BLaER1 treated with 17β-estradiol and CSF1 and Interleukin-3, amounts not matched to agents 10 nM and 100 nM (cell line): ENCODE measurements around the gene UBB.
"Not testable (repeated sequence)": the region's sequence is repeated elsewhere in the genome, so short reads cannot be mapped to it uniquely, and the experiment has no call there.

ENCODE experiments used
- H3K27ac ChIP-seq, 11 experiments: shearing (Covaris generic); formaldehyde crosslinking; 2 replicates each; pipeline ENCODE4 v1.8.1; 2022
- H3K27me3 ChIP-seq, 11 experiments: shearing (Covaris generic); formaldehyde crosslinking; 2 replicates each; pipeline ENCODE4 v1.8.1; 2022
- H3K36me3 ChIP-seq, 11 experiments: shearing (Covaris generic); formaldehyde crosslinking; 2 replicates each; pipeline ENCODE4 v1.8.1; 2022
- H3K4me1 ChIP-seq, 10 experiments: shearing (Covaris generic); formaldehyde crosslinking; 2 replicates each; pipeline ENCODE4 v1.8.1; 2022
- H3K4me2 ChIP-seq, 11 experiments: shearing (Covaris generic); formaldehyde crosslinking; 2 replicates each; pipeline ENCODE4 v1.8.1; 2022
- H3K4me3 ChIP-seq, 10 experiments: shearing (Covaris generic); formaldehyde crosslinking; 2 replicates each; pipeline ENCODE4 v1.8.1; 2022
- H3K9ac ChIP-seq, 11 experiments: shearing (Covaris generic); formaldehyde crosslinking; 2 replicates each; pipeline ENCODE4 v1.8.1; 2022
- H3K9me3 ChIP-seq, 11 experiments: shearing (Covaris generic); formaldehyde crosslinking; replicated peaks in 1 of 11; 2 replicates each; pipeline ENCODE4 v1.8.1; 2022
- H4K20me1 ChIP-seq, 11 experiments: shearing (Covaris generic); formaldehyde crosslinking; 2 replicates each; pipeline ENCODE4 v1.8.1; 2022
- Cebpa-rat ChIP-seq, 11 experiments: shearing (Covaris generic); IDR thresholded peaks; 2 replicates each; pipeline ENCODE4 v1.8.1; 2022

The UBB gene

DNA sequence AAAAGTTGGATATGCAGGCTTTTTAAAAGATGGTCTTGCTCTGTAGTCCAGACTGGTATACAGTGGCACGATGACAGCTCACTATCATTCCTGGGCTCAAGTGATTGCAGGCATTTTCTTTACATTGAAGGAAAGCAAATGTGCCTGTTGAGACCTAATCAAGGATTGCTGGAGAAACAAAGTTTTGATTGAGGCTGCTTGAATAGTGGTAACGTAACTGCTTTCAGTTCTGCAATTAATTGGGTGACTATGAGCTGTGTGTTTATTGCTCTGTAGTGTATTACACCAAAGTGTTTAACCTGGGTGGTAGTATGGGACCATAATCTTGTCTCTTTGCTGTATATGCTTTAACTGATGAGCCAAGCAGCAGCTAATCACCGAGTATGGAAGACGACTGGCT, 2.3 kb downstream of the UBB start:
- H3K4me3 ChIP-seq: peak overlapping the region in 9 of 10 experiments; percentile 69 to 89 (median 81); a peak in 16 of 20 replicates
- no peaks in the 10 kb centered on the region for H3K9me3 ChIP-seq
- peak overlapping the region in 8 of 11 experiments; percentile 19 to 96 (median 62); a peak in 10 of 22 replicates for H3K9ac ChIP-seq
- no peak overlapping the region for H3K27ac ChIP-seq
- peak overlapping the region; percentile 83 to 98 (median 93) for H3K4me2 ChIP-seq
- peaks cover 33 to 49% (median 41%) of the 10 kb centered on the region in 11 experiments for H4K20me1 ChIP-seq
- TF ChIP-seq Cebpa-rat (IDR thresholded peaks at IDR 0.05): no peak
- H3K27me3 ChIP-seq: peaks cover 0 to 6% (median 0%) of the 10 kb centered on the region in 11 experiments; a peak in 1 of 22 replicates
- H3K4me1 ChIP-seq: peaks cover 33 to 54% (median 49%) of the 10 kb centered on the region in 10 experiments
- H3K36me3 ChIP-seq: peaks cover 19 to 33% (median 27%) of the 10 kb centered on the region in 11 experiments

DNA sequence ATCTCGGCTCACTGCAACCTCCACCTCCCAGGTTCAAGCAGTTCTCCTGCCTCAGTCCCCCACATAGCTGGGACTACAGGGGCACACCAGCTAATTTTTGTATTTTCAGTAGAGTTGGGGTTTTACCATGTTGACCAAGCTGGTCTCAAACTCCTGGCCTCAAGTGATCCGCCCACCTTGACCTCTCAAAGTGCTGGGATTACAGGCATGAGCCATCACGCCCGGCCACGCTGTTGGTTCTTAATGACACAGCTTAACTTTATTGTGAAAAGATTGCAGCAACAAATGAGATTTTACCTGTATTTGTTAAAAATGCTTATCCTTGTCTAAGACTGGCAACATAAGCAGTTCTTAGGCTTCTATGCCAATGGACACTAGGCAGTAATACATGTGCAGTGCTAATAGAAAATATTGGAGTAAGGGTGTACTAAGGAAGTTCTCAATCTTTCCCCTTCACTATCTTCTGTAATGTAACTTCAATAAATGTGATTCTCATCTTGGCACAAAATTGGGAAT, 2.9 kb downstream of the UBB start:
- peaks cover 30 to 54% (median 49%) of the 10 kb centered on the region in 10 experiments for H3K4me1 ChIP-seq

DNA sequence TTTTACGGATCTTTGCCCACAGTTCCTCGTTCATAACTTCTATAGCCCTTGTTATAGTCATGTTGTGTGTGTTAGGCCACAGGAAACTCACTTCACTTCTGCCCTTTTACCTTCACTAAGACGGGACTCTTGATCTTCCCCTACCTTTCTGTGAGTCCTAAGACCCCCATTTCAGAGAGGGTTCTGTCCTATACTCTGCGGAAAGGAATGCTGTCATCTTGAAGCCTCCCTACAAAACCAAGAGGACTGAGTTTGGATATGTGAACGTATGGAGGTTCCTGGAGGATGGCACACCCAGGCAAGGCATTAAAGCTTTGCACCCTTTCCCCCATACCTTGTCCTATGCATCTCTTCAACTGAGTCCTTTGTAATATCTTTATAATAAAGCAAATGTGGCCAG, 3.7 kb downstream of the UBB start:
- Histone ChIP-seq H4K20me1 (peaks cover 33 to 49% (median 41%) of the 10 kb centered on the region in 11 experiments), H3K9ac (no peak overlapping the region), H3K4me1 (peaks cover 28 to 54% (median 49%) of the 10 kb centered on the region in 10 experiments), H3K4me3 (no peak overlapping the region), H3K27me3 (peaks cover 0 to 6% (median 0%) of the 10 kb centered on the region in 11 experiments; a peak in 1 of 22 replicates), H3K9me3 (no peaks in the 10 kb centered on the region), H3K36me3 (peaks cover 19 to 33% (median 27%) of the 10 kb centered on the region in 11 experiments), H3K4me2 (peak overlapping the region in 10 of 11 experiments; percentile 21 to 98 (median 93); a peak in 17 of 22 replicates), H3K27ac (no peak overlapping the region)
- no peak for TF ChIP-seq Cebpa-rat (IDR thresholded peaks at IDR 0.05)

More for the DNA sequence above, 2.9 kb downstream of the UBB start:
- peaks cover 19 to 33% (median 27%) of the 10 kb centered on the region in 11 experiments for H3K36me3 ChIP-seq
- peak overlapping the region in 4 of 10 experiments; percentile 75 to 89 (median 84); a peak in 4 of 20 replicates for H3K4me3 ChIP-seq
- peaks cover 33 to 49% (median 41%) of the 10 kb centered on the region in 11 experiments for H4K20me1 ChIP-seq
- TF ChIP-seq Cebpa-rat (IDR thresholded peaks at IDR 0.05): no peak
- H3K9ac ChIP-seq: peak overlapping the region in 2 of 11 experiments; percentile 12 to 32; a peak in 1 of 22 replicates
- no peaks in the 10 kb centered on the region for H3K9me3 ChIP-seq
- H3K4me2 ChIP-seq: peak overlapping the region; percentile 83 to 98 (median 93)
- peaks cover 0 to 6% (median 0%) of the 10 kb centered on the region in 11 experiments; a peak in 1 of 22 replicates for H3K27me3 ChIP-seq
- H3K27ac ChIP-seq: no peak overlapping the region

DNA sequence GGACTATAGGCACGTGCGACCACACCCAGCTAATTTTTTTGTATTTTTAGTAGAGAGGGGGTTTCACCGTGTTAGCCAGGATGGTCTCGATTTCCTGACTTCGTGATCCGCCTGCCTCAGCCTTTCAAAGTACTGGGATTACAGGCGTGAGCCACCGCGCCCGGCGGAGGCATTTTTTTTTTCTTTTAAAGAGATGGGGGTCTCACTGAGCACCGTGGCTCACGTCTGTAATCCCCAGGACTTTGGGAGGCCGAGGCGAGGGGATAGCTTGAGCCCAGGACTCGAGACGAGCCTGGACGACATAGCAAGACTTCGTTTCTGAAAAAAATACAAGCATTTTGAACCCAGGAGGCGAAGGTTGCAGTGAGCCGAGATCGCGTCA, 5.2 kb downstream of the UBB start:
- peak overlapping the region; percentile 48 to 68 (median 58) for H3K4me3 ChIP-seq

DNA sequence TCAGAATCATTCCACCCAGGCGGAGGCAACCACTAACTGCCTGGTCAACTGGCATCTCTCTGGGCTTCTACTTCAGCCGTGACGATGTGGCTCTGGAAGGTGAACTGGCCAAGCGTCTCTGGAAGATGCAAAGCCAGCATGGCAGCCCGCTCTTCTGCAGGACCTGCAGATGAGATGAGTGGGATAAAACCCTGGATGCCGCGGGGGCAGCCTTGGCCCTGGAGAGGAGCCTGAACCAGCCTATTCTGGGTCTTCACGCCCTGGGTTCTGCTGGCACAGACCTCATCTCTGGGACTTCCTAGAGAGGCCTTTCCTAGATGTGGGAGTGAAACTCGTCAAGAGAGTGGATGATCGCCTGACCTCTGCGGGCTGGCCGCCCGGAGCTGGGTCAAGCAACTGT, 10.6 kb downstream of the UBB start:
- Histone ChIP-seq H3K9ac (no peak overlapping the region), H4K20me1 (no peaks in the 10 kb centered on the region), H3K4me1 (peaks cover 0 to 6% (median under 1%) of the 10 kb centered on the region in 10 experiments; a peak in 6 of 20 replicates), H3K9me3 (no peaks in the 10 kb centered on the region), H3K36me3 (no peaks in the 10 kb centered on the region), H3K27me3 (peaks cover 0 to 5% (median 0%) of the 10 kb centered on the region in 11 experiments; a peak in 1 of 22 replicates), H3K27ac (no peak overlapping the region), H3K4me2 (no peak overlapping the region), H3K4me3 (no peak overlapping the region)
- no peak for TF ChIP-seq Cebpa-rat (IDR thresholded peaks at IDR 0.05)

More for the DNA sequence above, 5.2 kb downstream of the UBB start:
- Histone ChIP-seq H3K36me3 (peaks cover 19 to 33% (median 27%) of the 10 kb centered on the region in 11 experiments), H3K9ac (peak overlapping the region; percentile 40 to 71 (median 62); a peak in 20 of 22 replicates), H3K27ac (peak overlapping the region in 6 of 11 experiments; percentile 0 to 52 (median 30); a peak in 5 of 22 replicates), H3K4me2 (peak overlapping the region; percentile 66 to 93 (median 88)), H3K4me1 (peaks cover 28 to 49% (median 44%) of the 10 kb centered on the region in 10 experiments), H4K20me1 (peaks cover 33 to 48% (median 41%) of the 10 kb centered on the region in 11 experiments)
- not testable (repeated sequence) for H3K27me3 ChIP-seq, H3K9me3 ChIP-seq

DNA sequence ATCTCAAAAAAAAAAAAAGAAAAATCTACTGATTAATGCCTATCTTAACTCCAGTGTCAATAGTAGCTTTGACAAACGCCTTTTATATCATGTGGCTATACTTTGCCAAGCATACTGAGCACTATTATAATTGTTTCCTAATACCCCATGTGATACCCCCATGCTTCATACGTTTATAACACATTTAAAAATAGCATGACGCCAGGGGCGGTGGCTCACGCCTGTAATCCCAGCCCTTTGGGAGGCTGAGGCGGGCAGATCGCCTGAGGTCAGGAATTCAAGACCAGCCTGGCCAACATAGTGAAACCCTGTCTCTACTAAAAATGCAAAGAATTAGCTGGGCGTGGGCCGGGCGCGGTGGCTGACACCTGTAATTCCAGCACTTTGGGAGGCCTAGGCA, 11.6 kb downstream of the UBB start:
- H3K9ac ChIP-seq, H3K27ac ChIP-seq, H3K4me1 ChIP-seq, H4K20me1 ChIP-seq, H3K36me3 ChIP-seq, H3K27me3 ChIP-seq, H3K4me3 ChIP-seq, H3K4me2 ChIP-seq, H3K9me3 ChIP-seq: not testable (repeated sequence)

DNA sequence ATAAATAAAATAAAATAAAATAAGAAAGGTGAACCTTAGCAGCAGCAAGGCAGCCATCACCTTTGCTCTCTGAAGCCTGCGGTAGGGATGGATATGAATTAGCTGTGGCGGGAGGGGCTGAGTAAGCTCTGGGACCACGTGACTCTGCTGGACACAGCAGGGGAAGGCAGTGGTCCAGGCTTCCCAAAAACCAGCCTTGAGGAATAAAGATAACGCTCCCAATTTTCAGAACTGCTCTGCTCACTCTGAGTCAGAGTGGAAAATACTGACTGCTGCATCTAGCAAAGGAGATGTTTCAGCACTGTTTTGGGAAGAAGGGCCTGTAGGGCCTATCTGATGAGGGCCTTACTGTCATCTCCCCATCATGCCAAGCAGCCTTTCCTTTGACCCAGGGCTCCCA, 15.0 kb downstream of the UBB start:
- H3K9me3 ChIP-seq, H3K4me1 ChIP-seq, H4K20me1 ChIP-seq, H3K9ac ChIP-seq, H3K27me3 ChIP-seq, H3K4me3 ChIP-seq, H3K27ac ChIP-seq, H3K4me2 ChIP-seq, H3K36me3 ChIP-seq: not testable (repeated sequence)

DNA sequence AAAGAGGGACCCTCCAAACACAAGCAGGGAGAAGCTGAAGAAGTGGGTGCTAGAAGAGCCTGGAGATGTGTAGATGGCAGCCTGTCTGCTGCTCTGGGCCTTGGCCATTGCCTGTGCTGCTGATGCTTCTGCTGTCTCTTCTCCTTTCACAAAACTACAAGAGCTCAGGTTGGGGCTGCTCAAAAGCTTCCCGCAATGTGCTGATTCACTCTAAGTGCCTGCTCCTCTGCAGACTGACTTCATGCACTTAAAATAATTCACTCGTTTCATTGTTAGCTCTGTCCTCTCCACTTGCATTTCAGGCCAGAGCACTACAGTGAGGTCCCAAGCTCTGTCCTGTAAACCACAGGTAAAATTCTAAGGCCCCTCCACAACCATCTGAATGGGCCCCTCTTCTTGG, 15.8 kb downstream of the UBB start:
- H3K9ac ChIP-seq, H3K9me3 ChIP-seq, H3K4me3 ChIP-seq, H3K4me1 ChIP-seq, H3K36me3 ChIP-seq, H4K20me1 ChIP-seq, H3K27ac ChIP-seq, H3K27me3 ChIP-seq, H3K4me2 ChIP-seq: not testable (repeated sequence)

DNA sequence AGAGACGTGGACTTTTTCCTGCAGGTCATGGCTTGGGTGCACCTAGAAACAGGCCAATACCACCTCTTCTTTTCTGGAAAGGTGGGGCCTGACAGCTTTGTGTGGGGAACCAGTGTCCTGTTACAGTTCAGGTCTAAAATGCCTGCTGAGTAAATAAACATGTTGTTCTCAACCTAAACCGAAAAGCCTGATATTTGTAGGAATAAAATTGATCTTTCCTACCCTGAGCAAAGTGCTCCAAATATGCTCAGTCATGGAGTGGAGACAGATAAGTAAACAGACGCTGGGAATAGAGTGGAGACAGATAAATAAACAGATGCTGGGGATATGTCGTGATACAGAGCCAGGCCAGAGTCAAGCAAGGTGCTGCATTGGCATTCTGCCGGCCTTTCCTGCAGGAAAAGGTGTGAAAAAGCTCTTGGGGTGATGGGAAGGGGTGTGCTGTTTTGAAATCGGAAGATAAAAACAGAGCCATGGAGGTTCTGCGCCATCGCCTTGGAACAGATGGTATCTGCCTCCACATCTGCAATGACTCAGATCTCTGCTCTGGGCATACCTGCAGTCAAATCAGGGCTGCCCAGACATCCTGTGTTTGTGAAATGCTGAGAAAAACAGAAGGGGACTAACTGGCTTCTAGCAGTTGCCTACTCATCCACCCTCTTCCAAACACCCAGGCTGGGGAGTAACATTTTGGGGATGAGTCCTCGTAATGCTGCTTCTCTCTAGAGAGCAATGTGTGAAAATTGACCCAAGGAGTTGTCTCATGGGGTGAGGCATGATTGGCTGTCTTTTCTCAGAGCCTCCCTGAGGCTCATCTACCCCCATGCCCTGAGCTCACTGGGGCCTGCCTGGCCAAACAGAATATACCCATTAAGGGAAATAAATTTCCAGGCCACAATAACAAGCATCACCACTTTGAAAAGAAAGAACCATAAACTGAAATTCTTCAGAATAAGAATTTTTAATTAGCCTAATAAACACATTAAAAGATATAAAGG, 17.7 kb downstream of the UBB start:
- Histone ChIP-seq H3K9ac (no peak overlapping the region), H3K4me1 (peaks cover 0 to 8% (median 7%) of the 10 kb centered on the region in 10 experiments; a peak in 10 of 20 replicates), H3K36me3 (no peaks in the 10 kb centered on the region), H4K20me1 (no peaks in the 10 kb centered on the region), H3K9me3 (no peaks in the 10 kb centered on the region), H3K27me3 (no peaks in the 10 kb centered on the region), H3K27ac (no peak overlapping the region), H3K4me2 (peak overlapping the region in 8 of 11 experiments; percentile 0 to 50 (median 30); a peak in 11 of 22 replicates), H3K4me3 (no peak overlapping the region)
- no peak for TF ChIP-seq Cebpa-rat (IDR thresholded peaks at IDR 0.05)

DNA sequence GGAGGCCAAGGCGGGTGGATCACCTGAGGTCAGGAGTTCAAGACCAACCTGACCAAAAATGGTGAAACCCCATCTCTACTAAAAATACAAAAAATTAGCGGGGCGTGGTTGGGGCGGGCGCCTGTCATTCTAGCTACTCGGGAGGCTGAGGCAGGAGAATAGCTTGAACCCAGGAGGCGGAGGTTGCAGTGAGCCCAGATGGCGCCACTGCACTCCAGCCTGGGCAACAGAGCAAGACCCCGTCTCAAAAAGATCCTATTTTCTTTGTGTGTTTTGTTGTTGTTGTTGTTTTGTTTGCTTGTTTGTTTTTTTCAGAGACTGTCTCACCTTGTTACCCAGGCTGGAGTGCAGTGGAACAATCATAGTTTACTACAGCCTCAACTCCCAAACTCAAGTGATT, 23.0 kb downstream of the UBB start:
- not testable (repeated sequence) for H3K9ac ChIP-seq, H3K4me3 ChIP-seq, H3K9me3 ChIP-seq, H4K20me1 ChIP-seq, H3K27ac ChIP-seq, H3K36me3 ChIP-seq, H3K27me3 ChIP-seq, H3K4me2 ChIP-seq
- peaks cover 21 to 25% (median 23%) of the 10 kb centered on the region in 10 experiments for H3K4me1 ChIP-seq
